Keratinocyte (primary cell): ENCODE data around the gene RPS18. TPM values are rescaled to one million over a fixed set of nuclear protein-coding genes. Genes with fewer than 3 reads are reported as not detected.

ENCODE experiments used
- DNase-seq: peaks from one replicate; pipeline ENCODE4 v3.0.0-alpha.2; 2011; ENCODE audit warnings: low read depth, missing footprints, low spot score
- FAIRE-seq: peaks from 2 replicates; lab custom pipeline; 2011; peaks lifted over from hg19 to GRCh38; lab: Jason Lieb, UNC
- H2AFZ ChIP-seq: 2 replicates; pipeline ENCODE4 v1.6.0; 2012; ENCODE audit warnings: low read length, control low read depth, inconsistent platforms; ENCODE audit not compliant: control insufficient read depth
- H3K27ac ChIP-seq: 2 replicates; pipeline ENCODE4 v1.5.1; 2011; ENCODE audit warnings: low read length; ENCODE audit not compliant: control insufficient read depth, insufficient read depth
- H3K27me3 ChIP-seq: 3 replicates; pipeline ENCODE4 v1.6.0; 2011; ENCODE audit warnings: low read length; ENCODE audit not compliant: control insufficient read depth, insufficient read depth; ENCODE audit errors: extremely low read depth
- H3K36me3 ChIP-seq, 2 experiments: 2 replicates in 1 of 2; 3 replicates in 1 of 2; pipeline ENCODE4 v1.5.1; 2011; ENCODE audit warnings: low read length in 2 of 2, mild to moderate bottlenecking in 1 of 2; ENCODE audit not compliant: control insufficient read depth in 2 of 2, insufficient read depth in 2 of 2; ENCODE audit errors: extremely low read depth in 1 of 2
- H3K4me1 ChIP-seq: 3 replicates; pipeline ENCODE4 v1.5.1; 2011; ENCODE audit warnings: low read length; ENCODE audit not compliant: control insufficient read depth, insufficient read depth; ENCODE audit errors: extremely low read depth
- H3K4me2 ChIP-seq: 3 replicates; pipeline ENCODE4 v1.6.0; 2011; ENCODE audit warnings: low read depth, low read length; ENCODE audit not compliant: control insufficient read depth, insufficient read depth; ENCODE audit errors: extremely low read depth
- H3K4me3 ChIP-seq, 3 experiments: fragments of 200-600 bp in 1 of 3; sonication (generic) in 1 of 3; 2 replicates in 2 of 3; 3 replicates in 1 of 3; pipeline ENCODE4 v1.5.1; 2011 to 2016; ENCODE audit warnings: low read length in 3 of 3, mild to moderate bottlenecking in 3 of 3, control low read depth in 2 of 3, inconsistent platforms in 1 of 3, low read depth in 1 of 3, mixed read lengths in 1 of 3, mixed run types in 1 of 3, moderate library complexity in 1 of 3; ENCODE audit not compliant: control insufficient read depth in 2 of 3, insufficient read depth in 2 of 3; ENCODE audit errors: extremely low read depth in 1 of 3
- H3K79me2 ChIP-seq: 2 replicates; pipeline ENCODE4 v1.6.0; 2012; ENCODE audit warnings: low read length; ENCODE audit not compliant: control insufficient read depth, insufficient read depth
- H3K9ac ChIP-seq: 3 replicates; pipeline ENCODE4 v1.6.0; 2011; ENCODE audit warnings: low read length; ENCODE audit not compliant: control insufficient read depth, insufficient read depth; ENCODE audit errors: extremely low read depth
- H3K9me1 ChIP-seq: 3 replicates; pipeline ENCODE4 v1.6.0; 2011; ENCODE audit warnings: low read length; ENCODE audit not compliant: control insufficient read depth, insufficient read depth; ENCODE audit errors: extremely low read depth
- H3K9me3 ChIP-seq: 2 replicates; pipeline ENCODE4 v1.5.1; 2012; ENCODE audit warnings: low read depth, low read length; ENCODE audit not compliant: control insufficient read depth
- H4K20me1 ChIP-seq: 3 replicates; pipeline ENCODE4 v1.6.0; 2011; ENCODE audit warnings: low read length; ENCODE audit not compliant: control insufficient read depth, insufficient read depth; ENCODE audit errors: extremely low read depth
- EZH2 ChIP-seq: IDR thresholded peaks from one replicate; pipeline ENCODE4 v1.6.1; 2012; ENCODE audit warnings: inconsistent platforms, mild to moderate bottlenecking, low read length, moderate library complexity
- dilution Hi-C: fragments of 300-500 bp; cut with MboI; formaldehyde crosslinking; loops from one replicate; pipeline ENCODE4 v1.7.0; 2020; ENCODE audit warnings: low sequenced_read_pairs; ENCODE audit not compliant: extremely low pct_ligation_motif_present
- polyA plus RNA-seq, 5 experiments: library from polyadenylated mRNA; depleted of rRNA in 3 of 5; stranded (reverse) in 3 of 5; stranded (forward) in 1 of 5; unstranded in 1 of 5; fragments of >200 nt; gene quantifications; 1 replicate in 1 of 5; 2 replicates in 3 of 5; 3 replicates in 1 of 5; pipeline versions ENCODE4 v1.2.1 to v1.2.3, GENCODE V29; 2011 to 2012; ENCODE audit warnings: missing spikeins in 2 of 5, low read depth in 1 of 5, low replicate concordance in 1 of 5
- TF ChIP-seq, protein P1 (sequence below), 3 experiments: IDR thresholded peaks in 1 of 3; conservative IDR thresholded peaks in 1 of 3; optimal IDR thresholded peaks in 1 of 3; 2 replicates in 2 of 3; 3 replicates in 1 of 3; pipeline versions ENCODE3 to v1.5.1; 2011; ENCODE audit warnings: low read length in 3 of 3, mild to moderate bottlenecking in 3 of 3, moderate library complexity in 2 of 3, control low read depth in 1 of 3, inconsistent platforms in 1 of 3; ENCODE audit not compliant: insufficient read depth in 2 of 3; ENCODE audit errors: extremely low read depth in 1 of 3

RPS18 gene
- polyA plus RNA-seq, 1 donor (not counting 4 experiments of a cell fraction or from before 2014, with no cell fraction given), result 6,374 TPM

- TF ChIP-seq, protein P1, sequence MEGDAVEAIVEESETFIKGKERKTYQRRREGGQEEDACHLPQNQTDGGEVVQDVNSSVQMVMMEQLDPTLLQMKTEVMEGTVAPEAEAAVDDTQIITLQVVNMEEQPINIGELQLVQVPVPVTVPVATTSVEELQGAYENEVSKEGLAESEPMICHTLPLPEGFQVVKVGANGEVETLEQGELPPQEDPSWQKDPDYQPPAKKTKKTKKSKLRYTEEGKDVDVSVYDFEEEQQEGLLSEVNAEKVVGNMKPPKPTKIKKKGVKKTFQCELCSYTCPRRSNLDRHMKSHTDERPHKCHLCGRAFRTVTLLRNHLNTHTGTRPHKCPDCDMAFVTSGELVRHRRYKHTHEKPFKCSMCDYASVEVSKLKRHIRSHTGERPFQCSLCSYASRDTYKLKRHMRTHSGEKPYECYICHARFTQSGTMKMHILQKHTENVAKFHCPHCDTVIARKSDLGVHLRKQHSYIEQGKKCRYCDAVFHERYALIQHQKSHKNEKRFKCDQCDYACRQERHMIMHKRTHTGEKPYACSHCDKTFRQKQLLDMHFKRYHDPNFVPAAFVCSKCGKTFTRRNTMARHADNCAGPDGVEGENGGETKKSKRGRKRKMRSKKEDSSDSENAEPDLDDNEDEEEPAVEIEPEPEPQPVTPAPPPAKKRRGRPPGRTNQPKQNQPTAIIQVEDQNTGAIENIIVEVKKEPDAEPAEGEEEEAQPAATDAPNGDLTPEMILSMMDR (optimal IDR thresholded peaks at IDR 0.05 in 1 of 3, IDR thresholded peaks at IDR 0.05 in 1 of 3, conservative IDR thresholded peaks at IDR 0.05 in 1 of 3; ENCODE audit: extremely low read depth in 1 of 3, insufficient read depth in 2 of 3, low read length in 3 of 3), result no peak
- no peak for TF ChIP-seq EZH2
- dilution Hi-C loops, result no loop called here
- Histone ChIP-seq H3K27ac (peak overlapping the region; percentile 89), H3K4me3 (peak overlapping the region; percentile 70 to 93 (median 91)), H4K20me1 (no peaks in the 10 kb centered on the region), H3K9me1 (no peaks in the 10 kb centered on the region), H3K36me3 (peaks cover 18 to 22% of the 10 kb centered on the region in 2 experiments), H3K4me2 (peak overlapping the region; percentile 89), H3K27me3 (no peaks in the 10 kb centered on the region), H2AFZ (peak overlapping the region; percentile 70), H3K79me2 (peaks cover 18% of the 10 kb centered on the region), H3K9ac (peak overlapping the region; percentile 88), H3K9me3 (no peaks in the 10 kb centered on the region), H3K4me1 (peaks cover 14% of the 10 kb centered on the region)
- peak; percentile 20 for FAIRE-seq
- no peak for DNase-seq
These were observed 26.3 kb downstream of the RPS18 start for GRCh38 chr6:33297956-33298772.

GRCh38 chr6:33298773-33299236, 26.9 kb downstream of the RPS18 start, which contains the start of gene RGL2:
RGL2 (minus strand) TSS chr6:33298942; CDS start chr6:33298610, 332 bp downstream.
- dilution Hi-C loops, result no loop called here
- Histone ChIP-seq H3K4me2 (peak within 1 kb of the TSS; percentile 89), H3K9me3 (no peaks in the 10 kb centered on the region), H3K4me1 (peaks cover 14% of the 10 kb centered on the region), H3K27ac (peak within 1 kb of the TSS; percentile 89), H3K9ac (peak within 1 kb of the TSS; percentile 88), H3K9me1 (no peaks in the 10 kb centered on the region), H2AFZ (peak within 1 kb of the TSS; percentile 70), H3K27me3 (no peaks in the 10 kb centered on the region), H3K4me3 (peak within 1 kb of the TSS; percentile 70 to 93 (median 91)), H4K20me1 (no peaks in the 10 kb centered on the region), H3K79me2 (peaks cover 20% of the 10 kb centered on the region), H3K36me3 (peaks cover 15 to 23% of the 10 kb centered on the region in 2 experiments)
- DNase-seq (no peak), FAIRE-seq (no peak)
- TF ChIP-seq, protein P1 (optimal IDR thresholded peaks at IDR 0.05 in 1 of 3, IDR thresholded peaks at IDR 0.05 in 1 of 3, conservative IDR thresholded peaks at IDR 0.05 in 1 of 3; ENCODE audit: extremely low read depth in 1 of 3, insufficient read depth in 2 of 3, low read length in 3 of 3), result no peak
- no peak for TF ChIP-seq EZH2
